HCT116 (cell line): ENCODE measurements around the gene FCMR. TPM values are rescaled to one million over a fixed set of nuclear protein-coding genes. Genes with fewer than 3 reads are reported as not detected.
A peak's percentile ranks its signal among the peaks of the same experiment; 100 is the strongest.

Experiments used
- ATAC-seq: fragments of 200-7000 bp; cut with Tn5 transposase; 2 replicates; pipeline ENCODE4 v1.9.1; 2020; ENCODE audit warnings: mild to moderate bottlenecking, moderate library complexity
- BruUV-seq: library from RNA; stranded (reverse); fragments of 400-500 nt; replicated peaks from 2 replicates; lab custom pipeline; 2021; lab: Mats Ljungman, UMichigan
- CTCF ChIA-PET: fragments of 300-600 bp; sonication (Branson Sonifier 250); formaldehyde crosslinking; loops from one replicate; lab custom pipeline; 2021; ENCODE audit warnings: antibody characterized with exemption; lab: Charles Lee
- POLR2A ChIA-PET: fragments of 300-600, 350-600 bp; sonication (Branson Sonifier 250); formaldehyde crosslinking; loops from one replicate; lab custom pipeline; 2021; ENCODE audit warnings: antibody characterized with exemption; lab: Charles Lee
- RAD21 ChIA-PET, 2 experiments: fragments of 300-600 bp; sonication (Branson Sonifier 250); formaldehyde crosslinking; loops; one replicate each; lab custom pipeline; 2023; ENCODE audit warnings: low total read pairs in 2 of 2; ENCODE audit not compliant: uncharacterized antibody in 2 of 2, unreplicated experiment in 2 of 2, low non-redundant PET in 1 of 2; lab: Charles Lee
- DNase-seq: peaks from one replicate; pipeline ENCODE4 v3.0.0-alpha.2; 2010; ENCODE audit warnings: low read depth, low spot score
- H2AFZ ChIP-seq: fragments of 200-600 bp; shearing (Covaris generic), sonication (generic); 2 replicates; pipeline ENCODE4 v1.6.1; 2017; ENCODE audit warnings: low read depth, mixed run types, mixed read lengths, antibody characterized with exemption, low read length; ENCODE audit not compliant: poor library complexity, severe bottlenecking
- H3K27ac ChIP-seq: 2 replicates; pipeline ENCODE4 v1.5.1; 2012; ENCODE audit warnings: low read depth, low read length
- H3K27me3 ChIP-seq: fragments of 200-600 bp; sonication (generic); 2 replicates; pipeline ENCODE4 v1.6.1; 2016; ENCODE audit warnings: mixed run types, low read length, mixed read lengths; ENCODE audit not compliant: insufficient read depth
- H3K36me3 ChIP-seq, 2 experiments: fragments of 200-500 bp in 1 of 2; fragments of 200-600 bp in 1 of 2; sonication (Bioruptor generic) in 1 of 2; sonication (generic) in 1 of 2; 2 replicates each; pipeline versions ENCODE4 v1.5.1 to v1.6.1; 2014 to 2016; ENCODE audit warnings: low read length in 2 of 2, inconsistent platforms in 1 of 2, mixed read lengths in 1 of 2, mixed run types in 1 of 2; ENCODE audit not compliant: insufficient read depth in 2 of 2, control insufficient read depth in 1 of 2
- H3K4me1 ChIP-seq, 2 experiments: fragments of 200-600 bp in 1 of 2; sonication (generic) in 1 of 2; 2 replicates each; pipeline versions ENCODE4 v1.5.1 to v1.6.1; 2012 to 2017; ENCODE audit warnings: low read length in 2 of 2, inconsistent platforms in 1 of 2, mild to moderate bottlenecking in 1 of 2, mixed read lengths in 1 of 2, mixed run types in 1 of 2, moderate library complexity in 1 of 2; ENCODE audit not compliant: insufficient read depth in 2 of 2, control insufficient read depth in 1 of 2
- H3K4me2 ChIP-seq: fragments of 200-600 bp; sonication (generic); 2 replicates; pipeline ENCODE4 v1.6.1; 2017; ENCODE audit warnings: mixed run types, low read length, mixed read lengths
- H3K4me3 ChIP-seq, 2 experiments: fragments of 200-600 bp in 1 of 2; sonication (generic) in 1 of 2; replicated peaks in 1 of 2; 2 replicates each; pipeline ENCODE4 v1.5.1; 2011 to 2016; ENCODE audit warnings: low read length in 2 of 2, control low read depth in 1 of 2, low read depth in 1 of 2, mild to moderate bottlenecking in 1 of 2, mixed read lengths in 1 of 2, mixed run types in 1 of 2
- H3K79me2 ChIP-seq: fragments of 200-600 bp; sonication (generic); 2 replicates; pipeline ENCODE4 v1.6.1; 2017; ENCODE audit warnings: mild to moderate bottlenecking, mixed run types, low read length, moderate library complexity, mixed read lengths; ENCODE audit not compliant: insufficient read depth
- H3K9ac ChIP-seq: fragments of 200-600 bp; sonication (generic); 2 replicates; pipeline ENCODE4 v1.6.1; 2016; ENCODE audit warnings: low read length, mixed read lengths
- H3K9me2 ChIP-seq: fragments of 200-600 bp; sonication (generic), shearing (Covaris generic); 2 replicates; pipeline ENCODE4 v1.6.1; 2017; ENCODE audit warnings: mixed run types, mild to moderate bottlenecking, moderate library complexity; ENCODE audit not compliant: insufficient read depth
- H3K9me3 ChIP-seq, 2 experiments: fragments of 200-500 bp in 1 of 2; fragments of 200-600 bp in 1 of 2; sonication (Bioruptor generic) in 1 of 2; sonication (generic) in 1 of 2; 2 replicates each; pipeline ENCODE4 v1.6.1; 2014 to 2017; ENCODE audit warnings: low read length in 2 of 2, mixed read lengths in 2 of 2, inconsistent platforms in 1 of 2, low read depth in 1 of 2, mild to moderate bottlenecking in 1 of 2, mixed run types in 1 of 2, moderate library complexity in 1 of 2; ENCODE audit not compliant: control insufficient read depth in 1 of 2, insufficient read depth in 1 of 2
- H4K20me1 ChIP-seq: fragments of 200-600 bp; sonication (generic), shearing (Covaris generic); 2 replicates; pipeline ENCODE4 v1.6.1; 2017; ENCODE audit warnings: mixed run types, mild to moderate bottlenecking, moderate library complexity; ENCODE audit not compliant: insufficient read depth
- CEBPB ChIP-seq: IDR thresholded peaks from 2 replicates; pipeline ENCODE4 v1.6.1; 2012; ENCODE audit warnings: low read depth
- CTCF ChIP-seq, 3 experiments: fragments of 200-600 bp in 1 of 3; sonication (generic) in 1 of 3; IDR thresholded peaks in 2 of 3; conservative IDR thresholded peaks in 1 of 3; 2 replicates each; pipeline ENCODE4 v1.5.1; 2012 to 2017; ENCODE audit warnings: low read depth in 2 of 3, low read length in 2 of 3, antibody characterized with exemption in 1 of 3, borderline replicate concordance in 1 of 3, control low read depth in 1 of 3, mild to moderate bottlenecking in 1 of 3, mixed read lengths in 1 of 3, mixed run types in 1 of 3, moderate library complexity in 1 of 3; ENCODE audit not compliant: insufficient read depth in 1 of 3
- EGR1 ChIP-seq: IDR thresholded peaks from 2 replicates; pipeline ENCODE4 v1.6.1; 2012; ENCODE audit warnings: low read depth
- ELF1 ChIP-seq: IDR thresholded peaks from 2 replicates; pipeline ENCODE4 v1.6.1; 2012; ENCODE audit warnings: low read depth, borderline replicate concordance
- EZH2 ChIP-seq: fragments of 200-600 bp; sonication (generic); IDR thresholded peaks from 2 replicates; pipeline ENCODE4 v1.6.1; 2017; ENCODE audit warnings: antibody characterized with exemption, mixed run types
- EZH2phosphoT487 ChIP-seq: fragments of 200-600 bp; IDR thresholded peaks from 2 replicates; pipeline ENCODE4 v1.6.1; 2018; ENCODE audit warnings: antibody characterized with exemption, borderline replicate concordance
- FOSL1 ChIP-seq: IDR thresholded peaks from 2 replicates; pipeline ENCODE4 v1.6.1; 2012; ENCODE audit warnings: low read depth
- JUND ChIP-seq: IDR thresholded peaks from 2 replicates; pipeline ENCODE4 v1.6.1; 2012
- TCF7L2 ChIP-seq: IDR thresholded peaks from 2 replicates; pipeline ENCODE4 v1.7.0; 2011; ENCODE audit warnings: borderline replicate concordance, inconsistent platforms; ENCODE audit not compliant: insufficient read depth, insufficient read length; ENCODE audit errors: extremely low read depth
- intact Hi-C: fragments of 100-400 bp; cut with micrococcal nuclease; formaldehyde crosslinking; loops from 2 replicates; pipeline ENCODE4 v1.10.0; 2022
- total RNA-seq: library from RNA; stranded (reverse); gene quantifications from one replicate; pipeline ENCODE4 v1.2.1, GENCODE V29; 2021; ENCODE audit not compliant: unreplicated experiment
- TF ChIP-seq, protein P1 (sequence below): IDR thresholded peaks from 2 replicates; pipeline ENCODE4 v1.6.1; 2012

The FCMR gene
- total RNA-seq, 1 experiment from 2014 or later, result 0.61 TPM

- H3K9ac ChIP-seq, result no peak overlapping the region
- H2AFZ ChIP-seq, result peak overlapping the region; percentile 56
- no TSS peak for BruUV-seq
- no peaks in the 10 kb centered on the region for H3K36me3 ChIP-seq
- DNase-seq (no peak), ATAC-seq (peak; percentile 76)
- TF ChIP-seq, protein P1, sequence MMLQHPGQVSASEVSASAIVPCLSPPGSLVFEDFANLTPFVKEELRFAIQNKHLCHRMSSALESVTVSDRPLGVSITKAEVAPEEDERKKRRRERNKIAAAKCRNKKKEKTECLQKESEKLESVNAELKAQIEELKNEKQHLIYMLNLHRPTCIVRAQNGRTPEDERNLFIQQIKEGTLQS, result no peak
- TF ChIP-seq FOSL1, result peak; percentile 28; the same call in 1 of the 2 replicates
- TF ChIP-seq CTCF (IDR thresholded peaks at IDR 0.05 in 2 of 3, conservative IDR thresholded peaks at IDR 0.05 in 1 of 3; ENCODE audit: borderline replicate concordance in 1 of 3, insufficient read depth in 1 of 3, low read depth in 2 of 3, low read length in 2 of 3), result no peak
- TF ChIP-seq JUND, result 0 out of 2 replicates have a peak, but pooled peaks have one; percentile 11
- no peaks in the 10 kb centered on the region for H3K27me3 ChIP-seq
- ChIA-PET RAD21 (no interaction called here), CTCF (interaction anchor here (0.9 kb wide), 1 partner anchor 33 kb away, joined by 3 read pairs; the partner anchor contains the start of gene IL20), POLR2A (no interaction called here)
- H3K79me2 ChIP-seq, result no peaks in the 10 kb centered on the region
- intact Hi-C loops, result no loop called here
- H3K9me2 ChIP-seq, result no peaks in the 10 kb centered on the region
- 0 out of 4 replicates have a peak overlapping the region, but pooled peaks of 1 of the 2 experiments have one; percentile 9 for H3K4me3 ChIP-seq
- peaks cover 9 to 18% of the 10 kb centered on the region in 2 experiments for H3K4me1 ChIP-seq
- no peaks in the 10 kb centered on the region for H4K20me1 ChIP-seq
- no peaks in the 10 kb centered on the region for H3K9me3 ChIP-seq
- H3K27ac ChIP-seq, result no peak overlapping the region
- peak overlapping the region; percentile 63 for H3K4me2 ChIP-seq
These were observed 23.4 kb downstream of the FCMR start for GRCh38 chr1:206898089-206898914.

- ATAC-seq, result no peak
- peak within 1 kb of the TSS; percentile 56 for H2AFZ ChIP-seq
- no peaks in the 10 kb centered on the region for H3K9me3 ChIP-seq
- ChIA-PET RAD21 (no interaction called here), CTCF (no interaction called here), POLR2A (no interaction called here)
- H3K9me2 ChIP-seq, result no peaks in the 10 kb centered on the region
- no peaks in the 10 kb centered on the region for H3K36me3 ChIP-seq
- no peaks in the 10 kb centered on the region for H3K27me3 ChIP-seq
- no TSS peak for BruUV-seq
- H3K4me2 ChIP-seq, result peak within 1 kb of the TSS; percentile 63
- H3K79me2 ChIP-seq, result no peaks in the 10 kb centered on the region
- DNase-seq, result no peak
- 0 out of 4 replicates have a peak within 1 kb of the TSS, but pooled peaks of 1 of the 2 experiments have one; percentile 9 for H3K4me3 ChIP-seq
- TF ChIP-seq, protein P1, result no peak
- TF ChIP-seq EZH2phosphoT487 (no peak), TCF7L2 (no peak), EZH2 (no peak), CEBPB (no peak), EGR1 (no peak), ELF1 (no peak)
- H3K27ac ChIP-seq, result no peak within 1 kb of the TSS
- no peaks in the 10 kb centered on the region for H4K20me1 ChIP-seq
- intact Hi-C loops, result no loop called here
- peaks cover 9 to 18% of the 10 kb centered on the region in 2 experiments for H3K4me1 ChIP-seq
- no peak within 1 kb of the TSS for H3K9ac ChIP-seq
These were observed 24.6 kb downstream of the FCMR start, which contains the start of gene IL24 for GRCh38 chr1:206897175-206897574. TSS of gene IL24 (plus strand) at chr1:206897443. CDS start at chr1:206897833, 390 bp downstream.
